Measurements from ENCODE around the gene PSMD9.
"Not testable (repeated sequence)": the region's sequence is repeated elsewhere in the genome, so short reads cannot be mapped to it uniquely, and the experiment has no call there.

PSMD9 gene

DNA sequence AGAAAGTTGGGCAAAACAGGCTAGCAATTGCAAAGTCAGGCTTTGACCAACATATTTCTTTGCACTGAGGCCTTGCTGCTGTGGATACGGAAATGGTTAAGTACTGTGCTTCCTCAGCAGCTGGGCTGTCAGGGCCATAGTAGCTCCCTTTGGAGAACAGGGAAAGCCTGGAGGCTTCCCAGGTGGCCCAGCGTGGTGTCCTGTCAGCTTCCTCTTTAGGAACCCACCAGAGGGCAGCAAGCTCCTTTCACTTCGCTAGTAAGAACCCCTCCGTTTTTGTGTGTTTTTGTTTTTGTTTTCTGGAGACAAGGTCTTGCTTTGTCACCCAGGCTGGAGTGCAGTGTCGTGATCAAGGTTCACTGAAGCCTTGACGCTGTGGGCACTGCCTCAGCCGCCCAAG lies 28.1 kb downstream of the PSMD9 start:
- no peak for FAIRE-seq
- DNase-seq (ENCODE audit: extremely low spot score, insufficient read length, low read depth) = no peak

DNA sequence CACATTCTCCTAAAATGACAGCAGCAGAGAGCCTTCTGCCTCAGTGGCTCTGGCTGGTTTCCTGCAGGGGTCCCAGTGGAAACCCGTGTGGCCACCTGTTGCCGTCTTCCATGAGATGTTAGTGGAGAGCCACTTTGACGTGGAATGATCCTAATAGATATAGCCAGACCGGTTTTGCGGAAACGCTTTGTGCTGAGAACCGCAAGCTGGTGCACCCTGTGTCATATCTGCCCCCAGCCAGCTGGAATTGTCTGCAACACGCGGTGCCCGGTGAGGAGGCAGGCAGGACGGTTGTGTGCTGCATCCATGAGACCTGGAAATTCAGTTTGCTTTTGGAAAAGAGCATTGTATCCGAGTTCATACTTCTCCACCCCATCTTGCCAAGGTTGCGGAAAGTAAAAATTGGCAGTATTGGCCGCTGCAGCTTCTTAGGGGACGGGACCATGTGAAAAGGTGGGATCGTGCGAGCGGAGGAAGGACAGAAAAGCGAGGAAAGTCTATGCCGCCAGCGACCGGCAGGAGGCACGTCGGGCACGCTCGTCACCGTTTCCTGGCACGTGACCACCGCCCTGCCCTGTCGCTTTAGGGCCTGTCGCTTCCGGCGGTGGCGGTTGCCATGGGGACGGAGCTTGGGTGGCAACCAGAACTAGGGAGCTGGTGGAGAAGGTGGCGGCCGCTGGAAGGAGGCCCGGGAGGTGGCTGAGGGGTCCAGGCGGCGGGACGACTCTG lies 29.5 kb downstream of the PSMD9 start, which contains the start of gene CFAP251:
Gene CFAP251, plus strand, starts transcription at position 643 of the 729 bp plus-strand sequence. CDS start 2,714 bp downstream, outside the sequence.
- DNase-seq (ENCODE audit: extremely low spot score, insufficient read length, low read depth) (peak; percentile 92), FAIRE-seq (peak; percentile 91)

DNA sequence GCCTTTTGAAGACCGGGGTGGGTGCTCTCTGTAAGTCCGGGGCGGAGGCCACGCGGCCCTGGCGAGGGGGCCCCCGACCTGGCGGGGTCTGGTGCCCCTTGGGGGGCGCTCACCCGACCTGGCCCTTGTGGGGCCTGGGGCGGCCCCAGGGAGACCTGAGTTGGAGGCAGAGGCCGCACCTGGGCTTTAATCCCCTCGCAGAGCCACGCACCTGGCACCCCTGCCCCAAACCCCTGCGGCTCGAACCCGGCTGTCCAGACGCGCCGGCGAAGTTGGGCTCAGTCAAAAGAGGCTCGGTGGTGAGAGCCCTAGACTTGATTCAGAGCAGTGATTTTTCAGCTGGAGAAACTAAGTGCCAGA lies 30.1 kb downstream of the PSMD9 start:
- no peak for DNase-seq (ENCODE audit: extremely low spot score, insufficient read length, low read depth)
- no peak for FAIRE-seq

DNA sequence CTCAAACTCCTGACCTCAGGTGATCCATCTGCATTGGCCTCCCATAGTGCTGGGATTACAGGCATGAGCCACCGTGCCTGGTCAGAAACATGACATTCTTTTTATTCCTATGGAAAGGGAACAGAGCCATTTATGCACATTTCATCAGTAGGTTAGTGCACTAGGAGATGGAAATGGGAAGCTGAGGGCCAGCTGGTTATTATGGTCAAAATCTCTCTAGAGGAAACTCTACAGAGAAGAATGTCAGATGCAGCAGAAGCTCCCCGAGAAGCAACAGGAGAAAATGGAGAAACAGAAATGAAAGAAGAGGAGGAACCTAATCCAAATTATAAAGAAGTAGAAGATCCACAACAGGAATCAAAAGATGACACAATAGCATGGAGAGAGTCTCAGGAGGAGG lies 32.5 kb downstream of the PSMD9 start:
- FAIRE-seq = no peak

DNA sequence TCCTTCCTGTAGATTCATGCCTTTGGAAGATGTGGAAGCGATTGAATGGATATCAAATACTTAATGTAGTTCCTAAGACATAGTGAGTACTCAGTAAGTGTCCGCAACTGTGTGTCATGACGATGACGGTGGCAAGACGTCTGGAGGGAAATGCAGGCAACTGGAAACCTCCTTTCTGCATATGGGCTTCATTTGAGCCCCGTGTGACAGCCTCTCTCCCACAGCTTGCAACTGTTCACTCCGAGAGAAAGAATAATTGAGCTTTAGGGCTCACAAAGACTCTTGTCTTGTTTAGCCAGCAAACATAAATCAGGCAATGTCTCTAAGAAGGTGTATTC lies 36.7 kb downstream of the PSMD9 start:
- DNase-seq (ENCODE audit: extremely low spot score, insufficient read length, low read depth) (no peak), FAIRE-seq (no peak)

More for the DNA sequence above, 32.5 kb downstream of the PSMD9 start:
- no peak for DNase-seq (ENCODE audit: extremely low spot score, insufficient read length, low read depth)

DNA sequence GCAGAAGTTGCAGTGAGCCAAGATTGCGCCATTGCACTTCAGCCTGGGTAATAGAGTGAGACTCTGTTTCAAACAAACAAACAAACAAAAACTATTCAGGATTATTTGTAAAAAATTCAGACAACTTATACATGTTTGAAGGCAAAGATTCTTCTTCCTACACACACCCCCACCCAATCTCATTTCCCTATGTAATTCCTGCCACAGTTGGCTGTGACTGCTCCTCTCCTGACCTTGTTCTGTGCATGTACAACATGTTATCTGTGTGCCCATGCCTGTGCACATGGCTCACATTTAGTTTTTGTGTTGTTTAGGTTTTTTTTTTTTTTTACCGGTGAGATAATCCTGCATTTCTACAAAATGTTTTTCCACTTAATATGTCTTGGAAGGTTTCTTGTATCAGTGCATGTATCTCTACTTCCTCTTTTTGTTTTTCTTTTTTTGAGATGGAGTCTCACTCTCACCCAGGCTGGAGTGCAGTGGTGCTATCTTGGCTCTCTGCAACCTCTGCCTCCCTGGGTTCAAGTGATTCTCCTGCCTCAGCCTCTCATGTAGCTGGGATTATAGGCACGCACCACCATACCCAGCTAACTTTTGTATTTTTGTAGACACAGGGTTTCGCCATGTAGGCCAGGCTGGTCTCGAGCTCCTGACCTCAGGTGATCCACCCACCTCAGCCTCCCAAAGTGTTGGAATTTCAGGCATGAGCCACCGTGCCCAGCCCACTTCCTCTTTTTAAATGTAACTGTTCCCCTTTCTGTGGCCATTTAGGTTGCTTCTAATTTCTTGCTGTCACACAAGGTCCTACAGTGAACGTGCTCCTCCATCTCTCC lies 38.5 kb downstream of the PSMD9 start:
- DNase-seq (ENCODE audit: extremely low spot score, insufficient read length, low read depth) = no peak
- no peak for FAIRE-seq

DNA sequence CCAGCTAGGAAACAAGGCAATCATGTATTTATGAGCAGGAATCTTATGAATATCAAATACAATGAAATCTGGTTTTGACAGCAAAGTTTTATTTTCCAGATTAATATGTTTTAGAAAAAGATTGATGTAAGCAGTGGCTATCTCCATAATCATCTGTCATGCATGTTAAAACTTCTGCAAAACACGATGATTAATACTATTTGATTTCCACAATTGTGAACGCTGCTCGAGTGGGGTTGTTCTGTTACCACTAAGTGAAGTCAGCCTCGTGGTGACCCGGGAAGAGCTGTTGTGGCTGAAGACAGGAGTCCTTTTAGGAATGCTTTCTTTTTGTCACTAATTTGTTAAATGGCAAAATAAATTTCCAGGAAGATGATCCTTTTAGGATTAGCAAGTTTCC lies 39.2 kb downstream of the PSMD9 start:
- no peak for FAIRE-seq

DNA sequence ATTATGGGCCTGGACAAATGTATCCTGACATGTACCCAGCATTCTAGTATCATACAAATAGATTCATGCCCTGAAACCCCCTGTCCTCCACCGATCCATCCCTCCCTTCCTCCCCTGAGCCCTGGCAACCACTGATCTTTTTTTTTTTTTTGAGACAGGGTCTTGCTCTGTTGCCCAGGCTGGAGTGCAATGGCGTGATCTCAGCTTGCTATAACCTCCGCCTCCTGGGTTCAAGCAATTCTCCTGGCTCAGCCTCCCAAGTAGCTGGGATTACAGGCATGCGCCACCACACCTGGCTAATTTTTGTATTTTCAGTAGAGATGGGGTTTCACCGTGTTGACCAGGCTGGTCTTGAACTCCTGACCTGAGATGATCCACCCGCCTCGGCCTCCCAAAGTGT lies 41.0 kb downstream of the PSMD9 start:
- not testable (repeated sequence) for DNase-seq (ENCODE audit: extremely low spot score, insufficient read length, low read depth); FAIRE-seq

More for the DNA sequence above, 39.2 kb downstream of the PSMD9 start:
- no peak for DNase-seq (ENCODE audit: extremely low spot score, insufficient read length, low read depth)

DNA sequence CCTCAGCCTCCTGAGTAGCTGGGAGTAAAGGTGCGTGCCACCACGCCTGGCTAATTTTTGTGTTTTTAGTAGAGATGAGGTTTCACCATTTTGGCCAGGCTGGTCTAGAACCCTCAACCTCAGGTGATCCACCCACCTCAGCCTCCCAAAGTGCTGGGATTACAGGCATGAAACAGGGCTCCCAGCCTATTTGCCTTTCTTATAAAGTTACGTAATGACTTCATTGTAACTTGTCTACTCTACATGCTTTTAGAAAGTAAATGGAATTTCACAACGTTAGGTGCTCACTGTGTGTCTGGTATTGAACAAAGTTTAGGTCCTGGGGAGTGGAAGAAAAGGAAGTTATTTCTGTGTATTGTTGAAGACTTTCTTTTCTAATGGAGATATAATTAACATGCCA lies 42.3 kb downstream of the PSMD9 start:
- FAIRE-seq = no peak
- no peak for DNase-seq (ENCODE audit: extremely low spot score, insufficient read length, low read depth)

DNA sequence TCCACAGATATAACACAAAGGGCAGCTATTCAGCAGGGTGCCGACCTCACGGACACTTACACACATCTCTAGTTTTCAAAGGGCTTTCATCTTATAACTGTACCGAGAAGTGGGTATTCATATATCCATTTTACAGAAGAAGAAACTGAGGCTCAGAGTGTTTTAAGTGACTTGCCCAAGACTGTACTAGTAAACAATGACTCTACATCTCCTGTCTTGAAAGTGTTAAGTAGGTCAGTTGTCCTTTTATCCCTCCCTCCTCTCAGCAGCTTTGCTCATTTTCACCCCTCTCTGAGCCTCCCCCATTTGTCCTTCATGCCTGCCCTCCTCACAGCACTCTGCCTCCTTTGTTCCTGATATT lies 43.6 kb downstream of the PSMD9 start:
- FAIRE-seq = no peak
- no peak for DNase-seq (ENCODE audit: extremely low spot score, insufficient read length, low read depth)

DNA sequence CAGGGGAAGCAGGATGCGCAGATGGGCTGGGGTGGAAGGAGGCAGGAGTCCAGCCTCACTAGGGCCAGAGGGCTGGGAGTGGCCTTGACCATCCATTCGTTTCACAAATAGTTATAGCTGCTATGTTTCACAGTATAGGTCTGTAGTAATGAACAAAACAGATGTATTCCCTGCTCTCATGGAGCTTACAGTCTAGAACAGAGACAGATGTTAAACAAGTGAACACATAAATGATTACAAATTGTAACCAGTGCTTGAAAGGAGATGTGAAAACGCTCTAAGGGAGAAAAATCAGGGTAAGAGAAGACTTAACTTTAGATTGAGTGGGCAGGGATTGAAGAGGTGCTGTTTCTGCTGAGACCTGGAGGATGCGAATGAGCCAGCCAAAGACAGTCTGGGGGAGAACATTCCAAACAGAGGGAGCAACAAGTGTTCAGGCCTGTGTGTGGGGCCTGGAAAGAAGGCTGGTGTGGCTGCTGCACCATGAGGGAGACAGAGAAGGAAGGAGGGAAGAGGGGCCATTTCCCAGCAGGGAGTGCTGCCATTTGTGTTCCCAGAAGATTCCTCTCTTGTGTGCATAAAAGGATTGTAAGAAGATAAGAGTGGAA lies 44.4 kb downstream of the PSMD9 start:
- DNase-seq (ENCODE audit: extremely low spot score, insufficient read length, low read depth) (no peak), FAIRE-seq (no peak)

DNA sequence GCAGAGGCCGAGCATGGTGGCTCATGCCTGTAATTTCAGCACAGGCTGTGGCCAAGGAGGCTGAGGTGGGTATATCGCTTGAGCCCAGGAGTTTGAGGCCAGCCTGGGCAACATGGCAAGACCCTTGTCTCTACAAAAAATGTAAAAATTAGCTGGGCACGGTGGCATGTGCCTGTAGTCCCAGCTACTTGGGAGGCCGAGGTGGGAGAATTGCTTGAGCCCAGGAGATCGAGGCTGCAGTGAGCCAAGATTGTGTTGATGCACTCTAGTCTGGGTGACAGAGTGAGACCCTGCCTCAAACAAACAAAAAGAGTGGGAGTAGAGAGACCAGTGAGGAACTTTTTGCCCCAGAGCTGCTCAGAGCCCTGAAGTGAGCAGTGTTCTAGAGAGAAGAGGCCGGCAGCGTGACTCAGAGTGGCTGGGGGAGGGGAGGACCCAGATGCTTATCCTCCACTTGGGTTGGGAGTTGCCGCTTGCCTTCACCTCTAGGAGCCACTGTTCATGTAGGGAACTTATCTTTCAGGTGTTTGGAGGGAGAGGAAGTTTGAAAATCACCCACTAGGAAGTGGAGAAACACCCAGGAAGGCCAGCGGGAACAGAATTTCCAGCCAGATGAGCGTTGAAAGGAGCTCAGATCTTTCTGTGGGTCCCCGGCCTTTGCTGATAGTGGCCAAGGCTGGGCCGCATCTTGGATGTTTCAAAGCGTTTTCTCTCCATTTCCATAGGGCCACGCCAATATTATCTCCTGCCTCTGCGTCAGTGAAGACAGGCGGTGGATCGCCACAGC lies 45.1 kb downstream of the PSMD9 start:
- DNase-seq (ENCODE audit: extremely low spot score, insufficient read length, low read depth) (no peak), FAIRE-seq (no peak)

DNA sequence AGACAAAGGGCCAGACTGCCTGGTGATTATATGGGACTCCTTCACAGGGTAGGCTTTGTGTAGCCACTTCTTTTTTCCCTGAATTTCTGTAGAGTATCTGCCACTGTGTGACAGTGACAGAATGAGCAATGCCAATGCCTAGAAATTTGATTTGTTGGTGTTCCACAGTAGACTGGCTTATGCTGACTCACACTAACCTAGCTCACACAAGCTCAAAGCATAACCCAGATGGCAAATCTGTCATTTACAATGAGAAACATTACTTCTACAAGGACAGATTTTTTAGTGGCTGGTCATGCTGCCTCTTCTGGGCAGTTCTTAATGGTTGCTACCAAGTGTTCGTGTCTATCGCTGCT lies 45.7 kb downstream of the PSMD9 start:
- no peak for FAIRE-seq

DNA sequence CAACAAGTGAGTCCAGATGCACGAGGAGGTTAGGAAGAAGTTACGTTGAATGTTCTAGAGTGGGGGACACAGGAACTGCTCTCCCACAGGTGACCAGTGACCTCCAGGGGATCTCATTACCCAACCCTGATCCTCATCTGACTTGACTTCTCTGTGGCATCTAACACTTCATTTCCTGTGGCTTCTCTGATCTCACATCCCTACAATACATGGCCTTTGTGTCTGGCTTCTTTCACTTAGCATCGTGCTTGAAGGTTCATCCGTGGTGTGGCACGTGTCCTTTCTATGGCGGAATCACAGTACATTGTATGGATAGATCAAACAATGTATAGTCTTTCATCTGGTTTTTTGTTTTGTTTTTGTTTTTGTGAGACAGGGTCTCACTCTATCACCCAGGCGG lies 49.1 kb downstream of the PSMD9 start:
- DNase-seq (ENCODE audit: extremely low spot score, insufficient read length, low read depth) (no peak), FAIRE-seq (no peak)

More for the DNA sequence above, 45.7 kb downstream of the PSMD9 start:
- DNase-seq (ENCODE audit: extremely low spot score, insufficient read length, low read depth) = no peak

DNA sequence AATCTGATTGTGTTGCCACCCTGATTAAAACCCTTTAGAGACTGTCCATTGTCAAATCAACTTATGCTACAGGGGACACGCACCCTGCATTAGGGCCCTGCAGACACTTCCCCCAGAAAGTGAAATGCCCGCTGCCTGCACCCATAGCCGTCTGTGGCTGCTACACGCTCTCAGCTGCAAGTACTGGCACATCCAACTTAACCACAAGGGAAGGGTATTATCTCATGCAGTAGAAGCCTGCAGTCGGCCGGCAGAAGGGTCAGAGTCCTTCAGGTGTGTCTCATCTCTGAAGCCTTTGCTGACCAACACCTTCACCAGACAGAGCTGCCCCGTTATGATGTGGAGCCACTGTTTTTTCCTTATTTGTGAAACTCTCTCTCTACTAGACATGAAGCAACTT lies 50.6 kb downstream of the PSMD9 start:
- FAIRE-seq = no peak
- DNase-seq (ENCODE audit: extremely low spot score, insufficient read length, low read depth) = no peak

DNA sequence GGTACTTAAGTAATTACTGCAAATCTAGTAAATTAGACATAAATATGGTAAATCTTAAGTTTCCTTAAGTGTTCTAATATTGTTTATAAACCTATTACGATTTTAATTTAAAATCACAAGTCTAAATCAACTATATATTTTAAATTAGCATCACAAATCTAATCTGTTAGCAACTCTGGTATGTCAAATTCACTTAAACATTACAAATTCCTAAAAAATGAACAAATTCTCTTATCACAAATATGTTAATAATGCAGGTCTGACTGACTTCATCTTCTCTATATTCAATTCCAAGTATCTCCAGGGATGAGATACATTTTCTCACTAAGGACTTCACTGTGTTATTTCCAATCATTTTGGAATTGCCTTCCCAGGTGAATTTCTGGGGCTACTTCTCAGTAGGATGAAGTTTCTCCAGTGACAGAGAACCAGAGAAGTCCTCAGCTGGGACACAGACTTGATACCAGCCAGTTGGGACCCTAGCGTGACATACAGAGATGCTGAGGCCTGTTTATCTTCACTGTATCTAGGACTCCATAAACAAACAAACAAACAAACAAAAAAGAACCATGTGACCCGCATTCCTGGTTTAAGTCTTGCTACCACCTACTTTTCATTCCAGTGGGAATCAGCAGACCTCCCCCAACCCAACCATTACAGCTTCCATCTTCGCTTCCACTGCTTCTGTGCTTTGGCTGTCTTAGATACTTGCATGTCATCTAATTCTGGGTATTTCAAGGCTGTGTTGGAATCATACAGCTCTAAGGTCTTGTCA lies 51.6 kb downstream of the PSMD9 start:
- FAIRE-seq (no peak), DNase-seq (ENCODE audit: extremely low spot score, insufficient read length, low read depth) (no peak)

DNA sequence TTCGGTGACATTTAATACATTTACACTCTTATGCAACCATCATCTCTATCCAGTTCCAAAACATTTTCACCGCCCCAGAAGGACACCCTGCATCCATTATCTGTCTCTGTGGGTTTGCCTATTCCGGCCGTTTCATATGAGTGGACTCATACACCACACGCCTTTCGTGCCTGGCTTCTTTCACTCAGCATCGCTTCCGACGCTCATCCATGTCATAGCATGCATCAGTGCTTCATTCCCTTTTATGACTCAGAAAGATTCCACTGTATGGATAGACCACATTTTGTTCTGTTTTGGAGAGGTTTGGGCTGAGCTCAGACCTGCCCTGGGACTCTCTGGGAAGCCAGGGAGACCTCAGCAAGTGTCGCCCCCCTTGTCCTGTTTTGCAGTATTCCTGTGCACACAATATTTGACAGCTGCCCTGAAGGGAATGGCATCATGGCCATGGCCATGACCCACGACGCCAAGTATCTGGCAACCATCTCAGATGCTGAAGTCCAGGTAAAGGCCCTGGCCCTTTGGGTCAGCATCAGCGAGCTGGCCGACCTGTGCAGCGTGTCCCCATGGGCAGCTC lies 53.6 kb downstream of the PSMD9 start:
- no peak for DNase-seq (ENCODE audit: extremely low spot score, insufficient read length, low read depth)
- FAIRE-seq = no peak

DNA sequence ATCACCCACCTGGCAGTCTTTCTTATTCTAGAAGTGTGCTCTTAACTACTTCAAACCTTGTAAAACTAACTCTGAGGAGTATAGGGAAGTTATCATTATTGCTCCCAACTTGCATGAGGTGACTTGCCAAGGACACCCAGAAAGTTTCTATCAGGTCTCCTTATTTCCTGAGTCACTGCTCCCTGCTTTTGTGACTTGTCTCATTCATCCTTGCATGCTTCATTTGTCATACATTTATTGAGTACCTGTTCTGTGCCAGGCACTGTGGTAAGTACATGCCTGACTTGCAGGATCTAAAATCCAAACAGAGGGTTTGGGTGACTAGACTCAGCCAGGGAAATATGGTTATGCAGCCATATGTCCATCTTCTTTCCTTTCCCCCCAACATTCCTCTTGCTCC lies 55.3 kb downstream of the PSMD9 start:
- DNase-seq (ENCODE audit: extremely low spot score, insufficient read length, low read depth) (no peak), FAIRE-seq (no peak)

DNA sequence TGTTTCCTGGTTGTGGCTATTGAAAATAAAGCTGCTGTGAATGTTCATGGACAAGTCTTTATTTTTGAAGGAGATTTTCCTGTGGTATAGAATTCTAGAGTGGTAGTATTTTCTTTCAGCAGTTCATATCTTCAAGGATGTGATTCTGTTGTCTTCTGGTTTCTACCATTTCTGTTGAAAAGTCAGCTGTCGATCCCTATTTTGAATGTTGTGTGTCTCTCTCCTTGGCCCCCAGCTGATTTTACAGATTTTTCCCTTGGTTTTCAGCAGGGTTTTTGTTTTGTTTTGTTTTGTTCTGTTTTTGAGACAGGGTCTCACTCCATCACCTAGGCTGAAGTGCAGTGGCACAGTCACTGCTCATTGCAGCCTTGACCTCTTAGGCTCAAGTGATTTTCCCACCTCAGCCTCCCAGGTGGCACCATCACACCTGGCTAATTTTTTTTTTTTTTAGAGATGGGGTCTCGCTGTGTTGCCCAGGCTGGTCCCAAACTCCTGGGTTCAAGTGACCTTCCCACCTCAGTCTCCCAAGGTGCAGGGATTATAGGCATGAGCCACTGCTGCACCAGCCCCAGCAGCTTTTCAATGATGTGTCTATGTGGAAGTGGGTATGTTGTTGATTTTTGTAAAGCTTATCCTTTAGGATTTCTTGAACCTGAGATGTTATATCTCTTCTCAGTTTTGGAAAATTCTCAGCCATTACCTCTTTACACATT lies 57.9 kb downstream of the PSMD9 start:
- DNase-seq (ENCODE audit: extremely low spot score, insufficient read length, low read depth) = no peak
- no peak for FAIRE-seq
